GM12801 (cell line): ENCODE results near the gene BCL2L13.

Source experiments
- CTCF ChIP-seq: IDR thresholded peaks from one replicate; pipeline ENCODE4 v1.5.1; 2011; ENCODE audit warnings: control low read depth; ENCODE audit not compliant: insufficient read length; ENCODE audit errors: extremely low read depth

The BCL2L13 gene

GRCh38 chr22:17777717-17778044 is 139.1 kb downstream of the BCL2L13 start:
- TF ChIP-seq CTCF, result no peak

GRCh38 chr22:17778412-17778976 is 139.9 kb downstream of the BCL2L13 start:
- no peak for TF ChIP-seq CTCF

DNA sequence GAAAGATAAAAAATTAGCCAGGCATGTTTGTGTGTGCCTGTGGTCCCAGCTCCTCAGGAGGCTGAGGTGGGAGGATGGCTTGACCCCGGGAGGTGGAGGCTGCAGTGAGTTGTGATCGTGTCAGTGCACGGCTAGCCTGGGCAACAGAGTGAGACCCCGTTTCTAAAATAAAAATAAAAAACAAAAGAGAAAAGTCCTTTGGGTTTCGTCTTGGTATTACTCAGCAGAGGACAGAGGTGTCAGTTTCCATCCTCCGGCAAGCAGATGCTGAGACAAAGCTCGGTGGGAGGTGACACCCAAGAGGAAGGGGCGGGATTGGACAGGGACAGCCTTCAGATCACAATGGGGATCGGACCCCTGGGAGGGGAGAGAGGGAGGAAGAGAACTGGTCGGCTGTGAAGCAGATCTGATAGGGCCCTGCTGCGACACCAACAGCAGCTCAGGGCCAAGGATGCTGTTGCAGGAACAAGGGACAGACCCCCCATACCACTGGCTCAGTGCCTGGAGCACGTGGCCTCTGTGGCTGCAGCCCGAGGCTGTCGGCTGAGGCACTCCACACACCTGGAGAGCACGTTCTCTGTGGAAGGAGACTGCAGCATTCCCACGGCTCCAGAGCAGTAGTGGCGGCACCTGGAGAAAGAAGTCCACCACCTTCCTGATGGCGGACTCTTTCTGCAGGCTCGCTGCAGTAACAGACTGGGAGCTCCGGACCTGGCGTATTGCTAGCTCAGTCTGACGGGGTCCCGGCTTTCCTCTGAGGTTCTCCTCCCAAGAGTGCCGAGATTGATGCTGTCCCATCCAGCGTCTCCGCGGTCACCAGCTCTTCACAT is 140.9 kb downstream of the BCL2L13 start:
- no peak for TF ChIP-seq CTCF

GRCh38 chr22:17780116-17780740 is 141.7 kb downstream of the BCL2L13 start:
- TF ChIP-seq CTCF, result no peak
